GM19397 (cell line): ENCODE data around the gene DDX11.
A peak's percentile ranks its signal among the peaks of the same experiment; 100 is the strongest.
"Not testable (repeated sequence)": the region's sequence is repeated elsewhere in the genome, so short reads cannot be mapped to it uniquely, and the experiment has no call there.

Experiments used
- ATAC-seq: cut with Tn5 transposase; IDR thresholded peaks from one replicate; pipeline ENCODE4 v1.9.1; 2021; ENCODE audit warnings: mild to moderate bottlenecking, moderate library complexity; ENCODE audit not compliant: unreplicated experiment

The DDX11 gene

DNA sequence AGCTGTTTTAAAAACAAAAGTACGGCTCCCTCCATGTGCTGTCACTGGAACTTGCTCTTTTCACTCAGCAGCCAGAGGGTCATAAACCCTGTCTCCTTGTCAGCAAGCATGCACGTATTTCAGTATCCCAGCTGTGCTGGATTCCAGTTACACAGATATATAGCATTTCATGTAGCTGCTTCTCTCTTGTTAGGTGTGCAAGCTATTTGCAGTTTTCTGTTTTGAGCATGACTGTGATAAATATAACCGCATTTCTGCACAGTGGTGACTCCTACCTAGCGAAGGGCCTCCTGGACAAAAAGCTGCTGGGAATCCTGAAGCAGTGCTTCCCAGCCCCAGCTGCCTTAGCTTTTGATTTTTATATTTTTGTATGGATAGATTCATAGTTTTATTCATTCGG, 24.7 kb downstream of the DDX11 start:
- not testable (repeated sequence) for ATAC-seq

DNA sequence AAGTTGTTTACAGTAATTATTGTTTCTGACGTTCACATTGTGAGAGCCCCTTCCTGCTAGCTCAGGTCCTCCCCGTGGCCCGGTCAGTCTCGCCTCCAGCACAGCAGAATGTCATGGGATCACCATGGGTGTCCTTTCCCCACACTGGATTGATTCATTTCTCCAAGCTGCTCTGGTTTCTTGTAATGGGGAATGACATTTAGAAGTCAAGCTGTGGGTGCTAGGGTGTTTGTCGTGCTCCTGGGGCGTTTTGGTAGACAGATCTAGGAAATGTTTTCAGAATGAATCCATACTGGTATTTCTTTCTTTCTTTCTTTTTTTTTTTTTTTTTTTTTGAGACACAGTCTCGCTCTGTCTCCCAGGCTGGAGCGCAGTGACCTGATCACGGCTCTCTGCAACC, 25.1 kb downstream of the DDX11 start:
- ATAC-seq = not testable (repeated sequence)

GRCh38 chr12:31099434-31099833, 25.8 kb downstream of the DDX11 start:
- not testable (repeated sequence) for ATAC-seq

DNA sequence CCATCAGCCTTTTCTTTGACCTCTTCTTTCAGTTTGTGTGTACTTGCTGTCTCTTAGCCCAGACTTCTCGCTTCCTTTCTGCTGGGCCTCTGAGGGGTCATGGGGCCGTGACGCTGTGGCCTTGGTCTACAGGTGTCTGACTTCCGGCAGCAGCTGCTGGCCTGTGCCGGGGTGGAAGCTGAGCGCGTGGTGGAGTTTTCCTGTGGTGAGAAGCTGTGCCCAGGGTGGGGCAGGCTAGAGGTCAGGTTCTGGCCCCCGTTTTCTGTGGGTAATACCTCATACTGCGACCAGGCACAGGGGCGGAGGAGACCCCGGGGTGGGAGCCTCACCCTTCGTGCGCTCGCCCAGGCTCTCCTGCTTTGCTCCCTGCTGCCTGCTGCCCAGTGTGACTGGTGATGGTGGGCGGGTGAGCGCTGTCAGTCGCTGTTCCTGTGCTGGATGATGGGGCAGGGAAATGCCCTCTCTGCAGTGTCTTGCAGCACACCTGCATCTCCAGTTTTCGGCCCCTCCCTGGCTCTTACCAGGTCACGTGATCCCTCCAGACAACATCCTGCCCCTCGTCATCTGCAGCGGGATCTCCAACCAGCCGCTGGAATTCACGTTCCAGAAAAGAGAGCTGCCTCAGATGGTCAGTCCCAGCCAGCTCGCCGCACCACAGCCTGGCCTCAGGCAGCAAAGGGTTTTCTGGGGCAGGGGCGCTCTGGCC, 27.0 kb downstream of the DDX11 start:
- not testable (repeated sequence) for ATAC-seq

DNA sequence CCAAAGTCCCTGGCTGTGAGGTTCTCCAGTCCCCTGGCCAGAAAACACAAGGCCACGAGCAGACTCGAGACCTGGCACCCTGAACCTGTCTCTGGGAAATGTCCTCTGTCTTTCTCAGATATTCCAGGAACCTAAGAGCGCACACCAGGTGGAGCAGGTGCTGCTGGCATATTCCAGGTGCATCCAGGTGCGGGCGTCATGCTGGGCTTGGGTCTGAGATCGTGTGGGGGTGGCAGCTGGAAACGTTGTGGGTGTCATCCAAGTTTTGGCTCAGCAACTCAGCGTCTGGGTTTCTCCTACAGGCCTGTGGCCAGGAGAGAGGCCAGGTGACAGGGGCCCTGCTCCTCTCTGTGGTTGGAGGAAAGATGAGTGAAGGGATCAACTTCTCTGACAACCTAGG, 28.5 kb downstream of the DDX11 start:
- ATAC-seq = not testable (repeated sequence)

- ATAC-seq = not testable (repeated sequence)
Measured at GRCh38 chr12:31102596-31102995, 28.9 kb downstream of the DDX11 start.

DNA sequence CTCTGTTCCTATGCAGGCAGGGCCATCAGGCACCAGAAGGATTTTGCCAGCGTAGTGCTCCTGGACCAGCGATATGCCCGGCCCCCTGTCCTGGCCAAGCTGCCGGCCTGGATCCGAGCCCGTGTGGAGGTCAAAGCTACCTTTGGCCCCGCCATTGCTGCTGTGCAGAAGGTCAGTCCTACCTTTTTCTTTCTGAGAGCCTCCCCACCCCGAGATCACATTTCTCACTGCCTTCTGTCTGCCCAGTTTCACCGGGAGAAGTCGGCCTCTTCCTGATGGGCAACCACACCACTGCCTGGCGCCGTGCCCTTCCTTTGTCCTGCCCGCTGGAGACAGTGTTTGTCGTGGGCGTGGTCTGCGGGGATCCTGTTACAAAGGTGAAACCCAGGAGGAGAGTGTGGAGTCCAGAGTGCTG, 29.9 kb downstream of the DDX11 start:
- ATAC-seq = not testable (repeated sequence)

- ATAC-seq = not testable (repeated sequence)
Measured at GRCh38 chr12:31104220-31104619, 30.6 kb downstream of the DDX11 start.

DNA sequence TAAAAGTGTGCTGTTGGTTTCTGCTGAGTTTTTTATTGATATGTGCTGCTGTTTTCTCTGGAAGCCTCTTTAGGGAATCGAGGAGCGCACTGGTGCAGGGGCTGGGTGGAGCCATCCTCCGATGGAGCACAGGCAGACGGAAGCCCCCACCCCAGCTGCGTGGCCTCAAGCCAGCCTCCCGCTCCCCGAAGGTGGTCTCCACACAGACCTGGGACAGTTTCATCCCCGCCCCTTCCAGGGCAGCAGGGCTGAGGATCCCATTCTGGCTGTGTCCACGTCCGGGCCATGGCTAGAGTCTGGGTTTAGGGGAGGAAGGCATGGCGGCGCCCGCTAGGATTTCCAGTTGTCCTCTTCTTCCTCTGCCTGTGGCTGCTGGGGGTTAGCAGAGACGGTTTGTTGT, 31.1 kb downstream of the DDX11 start:
- ATAC-seq = not testable (repeated sequence)

DNA sequence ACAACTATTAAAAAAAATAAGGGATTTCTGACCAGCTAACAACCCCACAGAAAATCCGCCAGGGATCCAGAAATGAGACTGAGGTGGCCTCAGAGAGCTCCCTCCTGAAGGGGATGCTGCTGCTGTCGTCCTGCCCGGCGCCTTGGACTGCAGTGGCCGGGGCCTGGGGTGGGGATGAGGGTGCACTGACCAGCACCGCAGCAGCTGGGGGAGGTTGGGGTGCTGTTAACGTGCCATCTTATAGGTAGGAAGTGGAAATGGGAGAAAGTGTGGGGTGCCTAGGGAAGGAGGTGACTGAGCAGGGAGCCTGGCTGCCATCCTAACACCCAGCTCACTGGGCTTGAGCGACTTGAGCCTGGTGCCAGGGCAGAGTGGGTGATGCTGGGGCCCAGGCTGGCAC, 32.0 kb downstream of the DDX11 start:
- no peak for ATAC-seq

GRCh38 chr12:31106101-31106803, 32.6 kb downstream of the DDX11 start:
- no peak for ATAC-seq

DNA sequence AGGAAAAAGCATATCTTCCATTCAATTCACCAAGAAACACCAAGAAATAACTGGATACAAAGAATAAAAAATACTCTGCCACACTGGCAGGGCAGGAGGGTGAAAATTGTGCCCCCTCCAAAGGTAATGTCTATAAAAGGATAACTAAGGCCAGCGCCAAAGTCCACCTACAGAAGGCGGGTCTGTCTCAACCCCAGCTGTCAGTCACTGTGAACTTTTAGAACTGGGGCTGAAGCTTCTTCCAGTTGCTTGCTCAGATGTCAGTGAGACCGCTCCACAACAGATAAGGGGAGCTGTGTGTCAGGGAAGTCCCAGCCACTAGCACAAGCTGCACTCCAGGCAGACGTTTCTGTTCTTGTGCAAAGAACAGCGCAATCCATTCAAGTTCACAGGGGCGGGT, 36.1 kb downstream of the DDX11 start:
- not testable (repeated sequence) for ATAC-seq

DNA sequence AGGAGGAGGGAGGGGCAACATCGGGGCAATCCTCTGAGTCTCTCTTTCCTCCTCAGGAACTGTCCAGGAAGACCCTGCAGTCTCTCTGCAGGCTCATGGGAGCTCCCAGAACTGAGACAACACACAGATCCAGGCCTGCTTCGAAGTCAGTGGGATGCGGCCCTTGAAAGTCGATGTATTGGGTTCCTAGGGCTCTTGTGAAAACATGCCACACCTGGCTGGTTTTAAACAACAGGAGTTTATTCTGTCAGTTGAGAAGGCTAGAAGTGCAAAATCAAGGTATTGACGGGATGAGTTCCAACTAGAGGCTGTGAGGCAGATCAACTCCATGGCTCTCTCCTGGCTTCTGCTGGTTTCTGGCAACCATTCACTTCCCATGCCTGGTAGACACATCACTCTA, 36.6 kb downstream of the DDX11 start:
- ATAC-seq = not testable (repeated sequence)

DNA sequence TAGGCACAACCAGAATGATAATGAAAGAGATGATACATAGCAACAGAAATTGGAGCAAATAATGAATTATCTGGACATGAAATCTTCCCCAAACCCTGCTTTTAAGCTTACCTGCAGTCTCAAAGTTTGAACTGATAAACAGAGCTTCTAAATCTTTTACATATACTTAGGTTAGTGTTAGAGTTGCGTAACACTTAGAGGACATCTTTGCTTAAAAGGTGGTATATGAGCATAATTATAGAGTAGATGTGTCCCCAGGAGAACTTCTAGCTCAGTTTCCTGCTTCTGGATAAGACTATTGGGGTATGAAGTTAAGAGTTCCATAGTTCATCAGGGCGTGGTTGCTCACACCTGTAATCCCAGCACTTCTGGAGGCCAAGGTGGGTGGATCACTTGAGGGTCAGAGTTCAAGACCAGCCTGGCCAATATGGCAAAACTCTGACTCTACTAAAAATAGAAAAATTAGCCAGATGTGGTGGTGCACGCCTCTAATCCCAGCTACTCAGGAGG, 41.5 kb downstream of the DDX11 start:
- ATAC-seq = not testable (repeated sequence)

DNA sequence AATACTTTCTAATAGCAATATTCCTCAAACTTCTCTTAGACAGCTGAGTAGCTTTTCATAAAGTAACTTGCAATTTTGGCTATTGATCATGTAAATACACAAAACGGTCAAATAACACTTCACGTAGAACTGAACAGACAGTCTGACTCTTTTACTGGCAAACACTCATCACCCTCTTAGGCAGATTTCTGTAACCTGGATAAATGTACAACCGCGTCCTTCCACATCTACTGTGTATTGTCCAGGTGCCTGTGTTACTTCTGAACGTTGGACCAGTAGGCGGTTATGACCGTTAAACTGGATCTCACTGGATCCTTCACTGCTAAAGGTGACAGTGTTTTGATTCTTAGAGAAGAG, 43.2 kb downstream of the DDX11 start:
- ATAC-seq = not testable (repeated sequence)

GRCh38 chr12:31117203-31118011, 43.7 kb downstream of the DDX11 start:
- ATAC-seq = peak; percentile 83

DNA sequence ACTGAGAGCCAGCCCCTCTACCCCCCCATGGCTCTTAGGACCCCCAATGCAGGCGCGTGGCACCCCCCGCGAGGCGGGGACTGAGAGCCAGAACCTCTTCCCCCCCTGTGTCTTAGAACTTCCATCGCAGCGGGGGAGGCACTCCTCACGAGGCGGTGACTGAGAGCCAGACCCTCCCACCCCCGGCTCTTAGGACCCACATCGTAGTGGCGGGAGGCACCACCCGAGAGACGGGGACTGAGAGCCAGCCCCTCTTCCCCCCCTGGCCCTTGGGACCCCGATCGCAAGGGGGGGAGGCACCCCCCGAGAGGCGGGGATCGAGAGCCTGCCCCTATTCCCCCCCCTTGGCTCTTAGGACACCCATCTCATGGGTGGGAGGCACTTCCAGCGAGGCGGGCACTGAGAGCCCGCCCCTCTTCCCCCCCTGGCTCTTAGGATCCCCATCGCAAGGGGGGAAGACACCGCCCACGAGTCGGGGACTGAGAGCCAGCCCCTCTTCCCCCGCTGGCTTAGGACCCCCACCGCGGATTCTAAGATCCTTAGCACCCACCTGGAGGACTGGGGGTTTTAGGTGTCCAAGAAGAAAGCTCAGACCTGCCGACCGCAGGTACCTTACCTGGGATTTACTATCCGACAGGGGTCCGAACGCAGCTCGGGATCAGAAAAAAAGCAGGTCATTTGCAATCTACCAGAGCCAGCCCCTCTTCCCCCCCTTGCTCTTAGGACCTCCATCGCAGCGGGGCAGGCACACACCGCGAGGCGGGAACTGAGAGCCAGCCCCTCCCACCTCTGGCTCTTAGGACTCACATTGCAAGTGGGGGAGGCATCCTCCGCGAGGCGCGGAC, 44.9 kb downstream of the DDX11 start:
- no peak for ATAC-seq

DNA sequence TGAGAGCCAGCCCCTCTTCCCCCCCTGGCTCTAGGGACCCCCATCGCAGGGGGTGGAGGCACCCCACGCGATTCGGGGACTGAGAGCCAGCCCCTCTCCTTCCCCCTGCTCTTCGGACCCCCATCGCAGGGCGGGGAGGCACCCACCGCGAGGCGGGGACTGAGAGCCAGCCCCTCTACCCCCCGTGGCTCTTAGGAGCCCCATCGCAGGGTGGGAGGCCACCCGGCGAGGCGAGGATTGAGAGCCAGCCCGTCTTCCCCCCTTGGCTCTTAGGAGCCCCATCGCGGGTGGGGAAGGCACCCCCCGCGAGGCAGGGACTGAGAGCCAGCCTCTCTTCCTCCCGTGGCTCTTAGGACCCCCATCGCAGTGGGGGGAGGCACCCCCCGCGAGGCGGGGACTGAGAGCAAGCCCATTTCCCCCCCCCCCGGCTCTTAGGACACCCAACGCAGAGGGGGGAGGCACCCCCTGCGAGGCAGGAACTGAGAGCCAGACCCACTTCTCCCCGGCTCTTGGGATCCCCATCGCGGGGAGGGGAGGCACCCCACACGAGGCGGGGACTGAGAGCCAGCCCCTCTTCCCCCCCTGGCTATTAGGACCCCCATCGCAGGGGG, 45.6 kb downstream of the DDX11 start:
- no peak for ATAC-seq

- no peak for ATAC-seq
Measured at GRCh38 chr12:31119803-31120211, 46.1 kb downstream of the DDX11 start.

GRCh38 chr12:31120392-31121008, 46.8 kb downstream of the DDX11 start:
- ATAC-seq = no peak
